NT2/D1 (cell line): Measurements from ENCODE around the gene LARP4.

Source experiments
- SUZ12 ChIP-seq: IDR thresholded peaks from 2 replicates; pipeline ENCODE4 v1.6.1; 2011; ENCODE audit not compliant: insufficient read length, insufficient read depth; ENCODE audit errors: extremely low read depth
- YY1 ChIP-seq: IDR thresholded peaks from 2 replicates; pipeline ENCODE4 v1.6.1; 2011; ENCODE audit not compliant: insufficient read length, insufficient read depth
- ZNF274 ChIP-seq: IDR thresholded peaks from 2 replicates; pipeline ENCODE4 v1.6.1; 2011; ENCODE audit warnings: mild to moderate bottlenecking, low read depth, low read length

- TF ChIP-seq YY1 (no peak), ZNF274 (no peak), SUZ12 (no peak)
Observed at GRCh38 chr12:50515587-50515986, 114.9 kb downstream of the LARP4 start.
